CD4-positive, alpha-beta T cell (primary cell): ENCODE results near the gene BHMT2. TPM values are rescaled to one million over a fixed set of nuclear protein-coding genes. Genes with fewer than 3 reads are reported as not detected.

Experiments
- ATAC-seq: fragments of 200-7000 bp; cut with Tn5 transposase; one replicate; pipeline ENCODE4 v1.10.0; 2022; ENCODE audit warnings: mild to moderate bottlenecking; ENCODE audit not compliant: poor library complexity
- CTCF ChIA-PET: fragments of 350-600 bp; sonication (Branson Sonifier 250); formaldehyde crosslinking; loops from one replicate; lab custom pipeline; 2021; ENCODE audit warnings: antibody characterized with exemption, inconsistent platforms; lab: Charles Lee
- POLR2A ChIA-PET: fragments of 350-600 bp; sonication (Branson Sonifier 250); formaldehyde crosslinking; loops from one replicate; lab custom pipeline; 2021; ENCODE audit warnings: antibody characterized with exemption, inconsistent platforms; lab: Charles Lee
- DNase-seq, 14 experiments: peaks; one replicate each; pipeline ENCODE4 v3.0.0-alpha.2; 2013 to 2020; ENCODE audit warnings: mixed read lengths in 2 of 14
- H3K27ac ChIP-seq, 2 donors: one replicate each; pipeline versions ENCODE4 v1.5.1 to v1.7.0; 2013; ENCODE audit warnings: low read length in 2 of 2, low read depth in 1 of 2, mild to moderate bottlenecking in 1 of 2
- H3K27me3 ChIP-seq, 2 experiments: 1 replicate in 1 of 2; 2 replicates in 1 of 2; pipeline versions ENCODE4 v1.6.1 to v1.7.0; 2013; ENCODE audit warnings: low read length in 2 of 2, control low read depth in 1 of 2, mild to moderate bottlenecking in 1 of 2, moderate library complexity in 1 of 2; ENCODE audit not compliant: insufficient read depth in 2 of 2, control insufficient read depth in 1 of 2
- H3K36me3 ChIP-seq: one replicate; pipeline ENCODE4 v1.6.1; 2013; ENCODE audit warnings: low read length, control low read depth; ENCODE audit not compliant: insufficient read depth
- H3K4me1 ChIP-seq: one replicate; pipeline ENCODE4 v1.6.1; 2013; ENCODE audit warnings: low read length, control low read depth; ENCODE audit not compliant: insufficient read depth
- H3K4me3 ChIP-seq: one replicate; pipeline ENCODE4 v1.5.1; 2013; ENCODE audit warnings: mild to moderate bottlenecking, low read length, moderate library complexity
- H3K9me3 ChIP-seq, 2 experiments: 1 replicate in 1 of 2; 2 replicates in 1 of 2; pipeline versions ENCODE4 v1.6.1 to v1.7.0; 2013; ENCODE audit warnings: low read length in 2 of 2, mild to moderate bottlenecking in 2 of 2, control low read depth in 1 of 2, moderate library complexity in 1 of 2; ENCODE audit not compliant: control insufficient read depth in 1 of 2, insufficient read depth in 1 of 2
- H3K27ac Mint-ChIP-seq: one replicate; pipeline ENCODE4 v1.8.0; 2020; ENCODE audit warnings: mixed read lengths
- H3K27me3 Mint-ChIP-seq: one replicate; pipeline ENCODE4 v1.8.0; 2021; ENCODE audit warnings: mixed read lengths
- H3K36me3 Mint-ChIP-seq: one replicate; pipeline ENCODE4 v1.8.0; 2021; ENCODE audit warnings: low read depth, mixed read lengths
- H3K4me1 Mint-ChIP-seq: one replicate; pipeline ENCODE4 v1.8.0; 2021; ENCODE audit warnings: low read depth, mixed read lengths
- H3K4me3 Mint-ChIP-seq: one replicate; pipeline ENCODE4 v1.8.0; 2020; ENCODE audit warnings: mild to moderate bottlenecking, mixed read lengths
- H3K9me3 Mint-ChIP-seq: one replicate; pipeline ENCODE4 v1.8.0; 2020; ENCODE audit warnings: mixed read lengths
- intact Hi-C, 2 experiments: fragments of 100-400 bp; cut with DNase I in 1 of 2; cut with micrococcal nuclease in 1 of 2; formaldehyde crosslinking; loops; one replicate each; pipeline versions ENCODE4 v1.15.1 to v1.9.0; 2023 to 2025; cut with DNase I, micrococcal nuclease
- total RNA-seq, 174 experiments: library from RNA in 2 of 174; stranded (reverse) in 2 of 174; gene quantifications; one replicate each; pipeline ENCODE4 v1.2.3 and lab custom pipeline; 2021 to 2026
- TF ChIP-seq, protein P1 (sequence below): fragments of 200-600 bp; IDR thresholded peaks from one replicate; pipeline ENCODE4 v1.8.0; 2022; ENCODE audit warnings: antibody characterized with exemption, mild to moderate bottlenecking

Gene BHMT2
- total RNA-seq, 2 experiments from 2014 or later, result not detected

- no peak overlapping the region for H3K27ac ChIP-seq
- peaks cover 0 to 3% of the 10 kb centered on the region in 2 experiments for H3K27me3 ChIP-seq
- Mint-ChIP-seq H3K27me3 (peaks cover 7% of the 10 kb centered on the region), H3K36me3 (no peaks in the 10 kb centered on the region), H3K9me3 (no peaks in the 10 kb centered on the region), H3K4me3 (no peak overlapping the region), H3K27ac (no peak overlapping the region), H3K4me1 (no peaks in the 10 kb centered on the region)
- ChIA-PET CTCF (no interaction called here), POLR2A (no interaction called here)
- no peak for ATAC-seq
- intact Hi-C loops, result no loop called here
- no peaks in the 10 kb centered on the region for H3K36me3 ChIP-seq
- peaks cover 4% of the 10 kb centered on the region in 2 experiments for H3K9me3 ChIP-seq
- TF ChIP-seq, protein P1, sequence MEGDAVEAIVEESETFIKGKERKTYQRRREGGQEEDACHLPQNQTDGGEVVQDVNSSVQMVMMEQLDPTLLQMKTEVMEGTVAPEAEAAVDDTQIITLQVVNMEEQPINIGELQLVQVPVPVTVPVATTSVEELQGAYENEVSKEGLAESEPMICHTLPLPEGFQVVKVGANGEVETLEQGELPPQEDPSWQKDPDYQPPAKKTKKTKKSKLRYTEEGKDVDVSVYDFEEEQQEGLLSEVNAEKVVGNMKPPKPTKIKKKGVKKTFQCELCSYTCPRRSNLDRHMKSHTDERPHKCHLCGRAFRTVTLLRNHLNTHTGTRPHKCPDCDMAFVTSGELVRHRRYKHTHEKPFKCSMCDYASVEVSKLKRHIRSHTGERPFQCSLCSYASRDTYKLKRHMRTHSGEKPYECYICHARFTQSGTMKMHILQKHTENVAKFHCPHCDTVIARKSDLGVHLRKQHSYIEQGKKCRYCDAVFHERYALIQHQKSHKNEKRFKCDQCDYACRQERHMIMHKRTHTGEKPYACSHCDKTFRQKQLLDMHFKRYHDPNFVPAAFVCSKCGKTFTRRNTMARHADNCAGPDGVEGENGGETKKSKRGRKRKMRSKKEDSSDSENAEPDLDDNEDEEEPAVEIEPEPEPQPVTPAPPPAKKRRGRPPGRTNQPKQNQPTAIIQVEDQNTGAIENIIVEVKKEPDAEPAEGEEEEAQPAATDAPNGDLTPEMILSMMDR, result no peak
- H3K4me3 ChIP-seq, result no peak overlapping the region
- no peaks in the 10 kb centered on the region for H3K4me1 ChIP-seq
- DNase-seq, result no peak
Observed at GRCh38 chr5:79032031-79032695, 37.4 kb upstream of the BHMT2 start.

DNA sequence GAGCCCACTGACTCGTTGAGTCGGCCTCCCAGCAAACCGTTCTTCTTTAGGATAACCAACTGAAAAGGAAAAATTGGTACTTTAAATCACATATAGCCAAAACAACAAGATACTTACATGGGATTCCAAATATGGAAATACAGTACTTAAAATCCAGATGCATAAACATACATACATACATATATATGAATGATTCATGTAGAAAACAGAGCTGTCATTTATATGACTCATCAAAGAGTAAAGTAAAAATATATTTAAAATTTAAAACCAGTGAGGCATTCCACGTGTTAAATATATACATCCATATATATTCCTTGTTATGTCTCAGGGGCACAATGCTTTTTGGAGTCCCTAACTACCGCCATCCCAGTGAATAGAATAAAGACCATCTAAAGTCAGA lies 36.8 kb upstream of the BHMT2 start:
- TF ChIP-seq, protein P1, result no peak
- Mint-ChIP-seq H3K9me3 (no peaks in the 10 kb centered on the region), H3K27ac (no peak overlapping the region), H3K4me3 (no peak overlapping the region), H3K4me1 (no peaks in the 10 kb centered on the region), H3K27me3 (peaks cover 4% of the 10 kb centered on the region), H3K36me3 (no peaks in the 10 kb centered on the region)
- Histone ChIP-seq H3K9me3 (peaks cover 4 to 7% of the 10 kb centered on the region in 2 experiments), H3K27ac (no peak overlapping the region), H3K36me3 (no peaks in the 10 kb centered on the region), H3K4me3 (no peak overlapping the region), H3K4me1 (no peaks in the 10 kb centered on the region), H3K27me3 (no peaks in the 10 kb centered on the region)
- ATAC-seq (no peak), DNase-seq (no peak)
- ChIA-PET POLR2A (no interaction called here), CTCF (no interaction called here)
- intact Hi-C loops, result no loop called here

GRCh38 chr5:79035237-79035636 lies 34.3 kb upstream of the BHMT2 start:
- no peak overlapping the region for H3K4me3 Mint-ChIP-seq
- H3K9me3 Mint-ChIP-seq, result no peaks in the 10 kb centered on the region
- TF ChIP-seq, protein P1, result no peak
- intact Hi-C loops, result no loop called here
- H3K36me3 Mint-ChIP-seq, result no peaks in the 10 kb centered on the region
- Histone ChIP-seq H3K27me3 (no peaks in the 10 kb centered on the region), H3K27ac (no peak overlapping the region), H3K4me3 (no peak overlapping the region), H3K9me3 (peaks cover 4 to 7% of the 10 kb centered on the region in 2 experiments), H3K4me1 (no peaks in the 10 kb centered on the region), H3K36me3 (no peaks in the 10 kb centered on the region)
- no peaks in the 10 kb centered on the region for H3K4me1 Mint-ChIP-seq
- ChIA-PET CTCF (interaction anchor here (1.4 kb wide), 1 partner anchor 10 kb away, joined by 8 read pairs; no protein-coding TSS in a partner anchor), POLR2A (interaction anchor here (0.7 kb wide), 1 partner anchor 1608 kb away, joined by 3 read pairs; no protein-coding TSS in a partner anchor)
- H3K27ac Mint-ChIP-seq, result no peak overlapping the region
- ATAC-seq (no peak), DNase-seq (no peak)
- no peaks in the 10 kb centered on the region for H3K27me3 Mint-ChIP-seq
